PC-9 (cell line): Measurements from ENCODE around the gene SLC25A14. TPM values are rescaled to one million over a fixed set of nuclear protein-coding genes. Genes with fewer than 3 reads are reported as not detected.

Experiments
- Bru-seq: library from RNA; stranded (reverse); fragments of 400-500 nt; gene quantifications from one replicate; lab custom pipeline; 2021; lab: Mats Ljungman, UMichigan
- BruChase-seq, 2 experiments: library from RNA; stranded (reverse); fragments of 400-500 nt; gene quantifications; one replicate each; lab custom pipeline; 2021; lab: Mats Ljungman, UMichigan
- BruUV-seq: library from RNA; stranded (reverse); fragments of 400-500 nt; replicated peaks from 2 replicates; lab custom pipeline; 2021; lab: Mats Ljungman, UMichigan
- CTCF ChIA-PET: fragments of 300-600 bp; sonication (Branson Sonifier 250); formaldehyde crosslinking; loops from one replicate; lab custom pipeline; 2022; ENCODE audit warnings: antibody characterized with exemption; lab: Charles Lee
- POLR2A ChIA-PET: fragments of 300-600 bp; sonication (Branson Sonifier 250); formaldehyde crosslinking; loops from one replicate; lab custom pipeline; 2022; ENCODE audit warnings: antibody characterized with exemption; ENCODE audit not compliant: unreplicated experiment; lab: Charles Lee
- DNase-seq, 2 experiments: peaks; one replicate each; pipeline versions ENCODE4 v3.0.0 to v3.0.0-alpha.2; 2015 to 2022; ENCODE audit warnings: mixed read lengths in 1 of 2
- H2AFZ ChIP-seq: fragments of 200-600 bp; sonication (generic); 2 replicates; pipeline ENCODE4 v1.8.1; 2017; ENCODE audit warnings: antibody characterized with exemption
- H3F3A ChIP-seq: fragments of 200-600 bp; sonication (generic); 2 replicates; pipeline ENCODE4 v1.8.1; 2017; ENCODE audit warnings: antibody characterized with exemption, mild to moderate bottlenecking, low read depth; ENCODE audit not compliant: insufficient read depth
- H3K27ac ChIP-seq: fragments of 200-600 bp; sonication (generic); 2 replicates; pipeline ENCODE4 v1.6.1; 2016; ENCODE audit warnings: mixed run types
- H3K27me3 ChIP-seq: fragments of 200-600 bp; sonication (generic); 2 replicates; pipeline ENCODE4 v1.6.1; 2016; ENCODE audit warnings: low read depth, mixed run types; ENCODE audit not compliant: insufficient read depth
- H3K36me3 ChIP-seq: fragments of 200-600 bp; sonication (generic); 2 replicates; pipeline ENCODE4 v1.6.1; 2016; ENCODE audit warnings: low read depth, mixed run types
- H3K4me1 ChIP-seq: fragments of 200-600 bp; sonication (generic); replicated peaks from 2 replicates; pipeline ENCODE4 v1.6.1; 2016; ENCODE audit warnings: mixed run types; ENCODE audit not compliant: insufficient read depth
- H3K4me2 ChIP-seq: fragments of 200-600 bp; sonication (generic); 2 replicates; pipeline ENCODE4 v1.6.1; 2017; ENCODE audit warnings: mixed run types
- H3K4me3 ChIP-seq: fragments of 200-600 bp; sonication (generic); 2 replicates; pipeline ENCODE4 v1.6.1; 2016; ENCODE audit warnings: mixed run types
- H3K79me2 ChIP-seq: fragments of 200-600 bp; sonication (generic); 2 replicates; pipeline ENCODE4 v1.6.1; 2017; ENCODE audit warnings: low read depth, mixed run types
- H3K9me2 ChIP-seq: fragments of 200-600 bp; sonication (generic); 2 replicates; pipeline ENCODE4 v1.8.1; 2017; ENCODE audit warnings: mild to moderate bottlenecking; ENCODE audit not compliant: insufficient read depth
- H3K9me3 ChIP-seq: fragments of 200-600 bp; sonication (generic); 2 replicates; pipeline ENCODE4 v1.8.1; 2016; ENCODE audit warnings: low read depth; ENCODE audit not compliant: insufficient read depth
- H4K20me1 ChIP-seq: fragments of 200-600 bp; sonication (generic); 2 replicates; pipeline ENCODE4 v1.8.1; 2017; ENCODE audit not compliant: insufficient read depth
- EZH2 ChIP-seq: fragments of 200-600 bp; sonication (generic); IDR thresholded peaks from 2 replicates; pipeline ENCODE4 v1.8.0; 2017; ENCODE audit warnings: antibody characterized with exemption, low read depth
- intact Hi-C: fragments of 100-400 bp; cut with micrococcal nuclease; formaldehyde crosslinking; loops from one replicate; pipeline ENCODE4 v1.10.0; 2022; ENCODE audit not compliant: unreplicated experiment
- long read RNA-seq: library from polyadenylated mRNA; stranded (forward); transcript quantifications from one replicate; pipeline ENCODE4 v2.0.0, GENCODE V29; 2022
- total RNA-seq: library from RNA; stranded (reverse); gene quantifications from 2 replicates; pipeline ENCODE4 v1.2.3, GENCODE V29; 2021
- TF ChIP-seq, protein P1 (sequence below): fragments of 200-600 bp; sonication (generic); conservative IDR thresholded peaks from 2 replicates; pipeline ENCODE4 v1.6.1; 2017; ENCODE audit warnings: mixed run types, antibody characterized with exemption, mild to moderate bottlenecking, moderate library complexity

Gene SLC25A14, protein sequence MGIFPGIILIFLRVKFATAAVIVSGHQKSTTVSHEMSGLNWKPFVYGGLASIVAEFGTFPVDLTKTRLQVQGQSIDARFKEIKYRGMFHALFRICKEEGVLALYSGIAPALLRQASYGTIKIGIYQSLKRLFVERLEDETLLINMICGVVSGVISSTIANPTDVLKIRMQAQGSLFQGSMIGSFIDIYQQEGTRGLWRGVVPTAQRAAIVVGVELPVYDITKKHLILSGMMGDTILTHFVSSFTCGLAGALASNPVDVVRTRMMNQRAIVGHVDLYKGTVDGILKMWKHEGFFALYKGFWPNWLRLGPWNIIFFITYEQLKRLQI
- total RNA-seq (28.2 and 30.4 TPM in 2 replicates), Bru-seq, nascent RNA (percentile 73 among the genes with signal in this experiment), BruChase-seq, experiment 1, labeled RNA remaining after a 2-hour chase (percentile 67 among the genes with signal in this experiment), BruChase-seq, experiment 2, labeled RNA remaining after a 6-hour chase (percentile 66 among the genes with signal in this experiment)
- long read RNA-seq, partial matches to known transcripts = 2 of 42 reads
- long read RNA-seq, other reads (novel, unspliced or antisense) = 35 of 42 reads

DNA sequence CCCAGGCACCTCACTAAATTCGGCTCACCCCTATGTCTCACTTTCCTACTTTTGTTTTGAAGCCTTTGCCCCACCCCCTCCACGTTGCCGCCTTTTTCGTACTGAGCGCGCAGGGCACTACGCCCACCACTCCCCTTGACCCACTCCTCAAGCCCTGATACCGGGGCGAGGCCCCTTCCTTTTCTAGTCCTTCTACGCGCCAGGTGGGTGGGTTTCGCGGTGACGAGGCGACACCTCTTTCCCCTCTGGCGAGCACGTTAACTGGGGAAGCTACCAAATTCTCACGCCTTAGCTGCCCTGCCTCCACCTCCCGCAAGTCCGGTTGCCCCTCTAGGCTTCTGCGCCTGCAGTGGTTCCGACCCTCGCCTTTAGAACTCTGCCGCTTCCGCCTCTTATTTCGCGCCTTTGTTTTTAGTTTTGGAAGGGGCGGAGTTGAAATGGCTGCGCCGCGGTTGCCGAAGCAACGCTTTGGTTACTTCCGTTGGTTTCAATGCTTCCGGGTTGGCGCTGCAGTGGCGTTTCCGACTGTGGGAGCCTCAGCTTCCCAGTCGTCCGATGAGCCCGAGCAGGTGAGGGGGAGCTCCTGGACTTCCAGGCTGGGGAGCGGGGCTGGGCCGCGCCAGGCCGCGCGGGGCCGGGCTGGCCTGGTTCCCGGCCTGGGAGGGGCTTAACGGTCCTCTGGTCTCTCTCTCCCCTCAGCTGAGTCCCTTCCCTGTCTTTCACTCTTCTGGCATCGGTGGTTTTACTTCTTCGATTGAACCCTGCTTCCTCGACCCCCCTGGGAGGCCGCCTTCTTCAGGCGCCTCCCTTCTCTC lies at the start of gene SLC25A14:
Gene SLC25A14, plus strand, starts transcription at position 512 of the 815 bp plus-strand sequence. CDS start 360 bp downstream, outside the sequence.
- Histone ChIP-seq H3K4me1 (0 out of 2 replicates have a peak, but pooled peaks cover 5% of the 10 kb centered on the region), H3K4me3 (peak within 1 kb of the TSS; percentile 80), H3K27me3 (no peaks in the 10 kb centered on the region), H4K20me1 (no peaks in the 10 kb centered on the region), H2AFZ (peak within 1 kb of the TSS; percentile 100), H3K4me2 (peak within 1 kb of the TSS; percentile 83), H3K9me3 (no peaks in the 10 kb centered on the region), H3K9me2 (no peaks in the 10 kb centered on the region), H3K36me3 (no peaks in the 10 kb centered on the region), H3K79me2 (no peaks in the 10 kb centered on the region; the same call in 1 of the 2 replicates), H3K27ac (0 out of 2 replicates have a peak within 1 kb of the TSS, but pooled peaks have one; percentile 19), H3F3A (no peaks in the 10 kb centered on the region)
- TF ChIP-seq, protein P1, sequence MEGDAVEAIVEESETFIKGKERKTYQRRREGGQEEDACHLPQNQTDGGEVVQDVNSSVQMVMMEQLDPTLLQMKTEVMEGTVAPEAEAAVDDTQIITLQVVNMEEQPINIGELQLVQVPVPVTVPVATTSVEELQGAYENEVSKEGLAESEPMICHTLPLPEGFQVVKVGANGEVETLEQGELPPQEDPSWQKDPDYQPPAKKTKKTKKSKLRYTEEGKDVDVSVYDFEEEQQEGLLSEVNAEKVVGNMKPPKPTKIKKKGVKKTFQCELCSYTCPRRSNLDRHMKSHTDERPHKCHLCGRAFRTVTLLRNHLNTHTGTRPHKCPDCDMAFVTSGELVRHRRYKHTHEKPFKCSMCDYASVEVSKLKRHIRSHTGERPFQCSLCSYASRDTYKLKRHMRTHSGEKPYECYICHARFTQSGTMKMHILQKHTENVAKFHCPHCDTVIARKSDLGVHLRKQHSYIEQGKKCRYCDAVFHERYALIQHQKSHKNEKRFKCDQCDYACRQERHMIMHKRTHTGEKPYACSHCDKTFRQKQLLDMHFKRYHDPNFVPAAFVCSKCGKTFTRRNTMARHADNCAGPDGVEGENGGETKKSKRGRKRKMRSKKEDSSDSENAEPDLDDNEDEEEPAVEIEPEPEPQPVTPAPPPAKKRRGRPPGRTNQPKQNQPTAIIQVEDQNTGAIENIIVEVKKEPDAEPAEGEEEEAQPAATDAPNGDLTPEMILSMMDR = no peak
- TF ChIP-seq EZH2 = no peak
- ChIA-PET CTCF (no interaction called here), POLR2A (interaction anchor here (0.8 kb wide), 1 partner anchor 563 kb away, joined by 14 read pairs; the partner anchor contains the start of gene ENOX2)
- intact Hi-C loops = loop anchor here (1.0 to 5.0 kb wide), 2 partner anchors 53 to 71 kb away; partner anchors contain the start of gene ZNF280C
- peak; percentile 74 to 82 for DNase-seq
- BruUV-seq = TSS peak; percentile 80

DNA sequence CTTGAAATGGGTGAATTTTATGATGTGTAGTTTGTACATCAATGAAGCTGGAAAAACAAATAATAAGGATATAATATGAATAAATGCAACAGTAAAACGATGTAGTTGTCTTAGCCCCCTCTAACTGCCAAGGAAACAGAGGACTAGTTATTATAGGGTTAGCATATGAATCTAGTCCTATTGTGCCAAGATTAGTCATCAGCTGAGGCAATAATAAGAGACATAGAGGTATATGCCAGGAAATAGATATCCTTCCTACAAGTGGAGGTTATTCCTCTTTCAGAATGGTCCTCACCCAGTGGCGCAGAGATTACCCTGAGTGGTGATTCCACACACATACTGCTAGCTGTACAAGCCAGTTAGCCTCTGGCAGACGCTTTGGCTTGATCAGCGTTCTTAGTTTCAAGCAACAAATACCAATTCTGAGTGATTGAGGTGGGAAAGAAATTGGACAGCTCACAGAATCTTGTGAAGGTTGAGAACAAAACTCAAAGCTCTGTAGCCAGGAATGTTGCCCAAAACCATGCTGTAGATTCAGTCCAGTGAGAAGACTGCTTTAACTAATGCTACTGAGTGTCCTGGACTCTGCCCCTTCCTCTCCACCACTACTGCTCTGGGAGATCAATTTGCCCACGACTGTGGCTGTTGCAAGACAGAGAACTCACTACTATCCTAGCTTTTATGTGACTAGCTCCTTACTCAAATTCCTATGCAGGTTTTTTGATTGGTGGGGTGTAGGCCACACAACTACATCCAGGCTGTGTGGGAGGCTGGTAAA lies 44.0 kb upstream of the SLC25A14 start:
- Histone ChIP-seq H2AFZ (no peak overlapping the region), H3K27ac (no peak overlapping the region), H3F3A (no peaks in the 10 kb centered on the region), H3K4me1 (peaks cover 18% of the 10 kb centered on the region), H3K4me3 (no peak overlapping the region), H3K27me3 (no peaks in the 10 kb centered on the region), H3K36me3 (no peaks in the 10 kb centered on the region), H3K9me2 (peaks cover 5% of the 10 kb centered on the region; the same call in 1 of the 2 replicates), H3K79me2 (no peaks in the 10 kb centered on the region), H3K4me2 (no peak overlapping the region), H4K20me1 (0 out of 2 replicates have a peak, but pooled peaks cover 5% of the 10 kb centered on the region), H3K9me3 (no peaks in the 10 kb centered on the region)
- CTCF ChIA-PET = no interaction called here
- intact Hi-C loops = no loop called here
- TF ChIP-seq EZH2 = no peak
- TF ChIP-seq, protein P1 = no peak
- POLR2A ChIA-PET = no interaction called here
- no peak for DNase-seq
- no TSS peak for BruUV-seq
